Measurements from ENCODE around the gene BBS5. TPM values are rescaled to one million over a fixed set of nuclear protein-coding genes. Genes with fewer than 3 reads are reported as not detected.

Gene BBS5
- total RNA-seq, 6 experiments from 2014 or later = 1.7 to 3.5 (median 2.3) TPM

DNA sequence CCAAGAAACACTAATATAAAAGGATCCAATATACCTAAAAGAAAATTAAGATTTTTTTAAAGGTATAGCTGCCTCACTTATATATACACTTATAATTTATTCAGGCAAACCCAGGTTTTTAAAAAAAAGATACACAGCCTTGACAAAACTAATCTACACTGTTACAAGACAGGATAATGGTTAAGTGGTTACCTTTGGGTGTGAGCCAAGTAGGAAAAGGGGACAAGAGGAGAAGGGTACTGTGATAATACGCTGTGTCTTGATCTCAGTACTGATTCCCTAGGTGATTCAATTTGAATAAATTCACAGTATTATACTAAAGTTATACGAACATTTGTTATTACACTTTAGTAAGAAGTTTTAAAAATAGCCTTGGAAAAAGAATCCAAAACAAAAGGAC lies 60.9 kb downstream of the BBS5 start:
- WGBS (ENCODE audit: insufficient coverage, low coverage, low lambda C conversion rate, missing lambda C conversion rate) = 97% methylated on average over 2 of the region's 2 CpGs
- Histone ChIP-seq H3K4me1 (no peaks in the 10 kb centered on the region), H3K27me3 (no peaks in the 10 kb centered on the region), H3K9me3 (no peaks in the 10 kb centered on the region), H3K4me3 (no peak overlapping the region), H3K27ac (no peak overlapping the region), H3K36me3 (peaks cover 0 to 17% (median 0%) of the 10 kb centered on the region in 4 donors)
- intact Hi-C loops (cut with DNase I) = no loop called here
- DNase-seq (no peak), ATAC-seq (no peak)
- TF ChIP-seq, protein P1, sequence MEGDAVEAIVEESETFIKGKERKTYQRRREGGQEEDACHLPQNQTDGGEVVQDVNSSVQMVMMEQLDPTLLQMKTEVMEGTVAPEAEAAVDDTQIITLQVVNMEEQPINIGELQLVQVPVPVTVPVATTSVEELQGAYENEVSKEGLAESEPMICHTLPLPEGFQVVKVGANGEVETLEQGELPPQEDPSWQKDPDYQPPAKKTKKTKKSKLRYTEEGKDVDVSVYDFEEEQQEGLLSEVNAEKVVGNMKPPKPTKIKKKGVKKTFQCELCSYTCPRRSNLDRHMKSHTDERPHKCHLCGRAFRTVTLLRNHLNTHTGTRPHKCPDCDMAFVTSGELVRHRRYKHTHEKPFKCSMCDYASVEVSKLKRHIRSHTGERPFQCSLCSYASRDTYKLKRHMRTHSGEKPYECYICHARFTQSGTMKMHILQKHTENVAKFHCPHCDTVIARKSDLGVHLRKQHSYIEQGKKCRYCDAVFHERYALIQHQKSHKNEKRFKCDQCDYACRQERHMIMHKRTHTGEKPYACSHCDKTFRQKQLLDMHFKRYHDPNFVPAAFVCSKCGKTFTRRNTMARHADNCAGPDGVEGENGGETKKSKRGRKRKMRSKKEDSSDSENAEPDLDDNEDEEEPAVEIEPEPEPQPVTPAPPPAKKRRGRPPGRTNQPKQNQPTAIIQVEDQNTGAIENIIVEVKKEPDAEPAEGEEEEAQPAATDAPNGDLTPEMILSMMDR (IDR thresholded peaks at IDR 0.05) = no peak
- TF ChIP-seq POLR2A (IDR thresholded peaks at IDR 0.05) = no peak

DNA sequence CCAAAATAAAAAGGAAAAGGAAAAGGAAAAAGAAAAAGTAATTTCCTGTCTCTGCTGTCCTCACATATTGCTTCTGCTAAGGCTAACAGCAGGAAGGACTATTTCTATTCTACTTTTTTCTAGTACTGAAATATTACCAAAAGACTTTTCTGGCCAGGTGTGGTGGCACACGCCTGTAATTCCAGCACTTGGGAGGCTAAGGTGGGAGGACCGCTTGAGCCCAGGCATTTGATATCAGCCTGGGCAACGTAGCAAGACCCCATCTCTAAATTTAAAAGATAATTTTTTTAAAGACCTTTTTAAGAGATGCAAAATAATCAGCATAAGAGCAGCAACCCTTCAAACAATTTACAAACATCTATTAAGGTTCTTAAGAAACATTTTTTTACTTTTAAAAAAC lies 63.1 kb downstream of the BBS5 start:
- intact Hi-C loops (cut with DNase I) = no loop called here
- ATAC-seq (no peak), DNase-seq (no peak)
- Histone ChIP-seq H3K4me1 (no peaks in the 10 kb centered on the region), H3K36me3 (peaks cover 0 to 12% (median 0%) of the 10 kb centered on the region in 4 donors), H3K27ac (no peak overlapping the region), H3K9me3 (no peaks in the 10 kb centered on the region), H3K4me3 (no peak overlapping the region), H3K27me3 (no peaks in the 10 kb centered on the region)
- 73% methylated on average over 3 of the region's 3 CpGs for WGBS (ENCODE audit: insufficient coverage, low coverage, low lambda C conversion rate, missing lambda C conversion rate)
- TF ChIP-seq, protein P1 (IDR thresholded peaks at IDR 0.05) = no peak
- TF ChIP-seq POLR2A (IDR thresholded peaks at IDR 0.05) = no peak

DNA sequence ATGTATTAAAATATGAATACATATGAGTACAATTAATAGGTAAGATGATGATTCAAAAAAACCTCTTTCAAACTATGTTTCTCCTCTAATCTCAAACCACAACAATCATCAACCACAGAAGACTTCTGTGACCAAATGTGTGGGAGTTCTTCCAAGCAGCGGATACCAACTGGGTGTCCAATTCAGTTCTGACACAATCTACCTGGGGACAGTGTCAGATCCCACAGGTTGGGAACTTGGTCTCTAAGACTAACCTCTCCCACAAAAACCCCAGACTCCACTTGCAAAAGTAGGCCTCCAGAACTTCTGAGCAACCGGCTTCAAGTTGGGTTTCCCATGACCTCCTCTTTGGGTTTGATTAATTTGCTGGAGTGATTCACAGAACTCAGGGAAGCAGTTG lies 67.5 kb downstream of the BBS5 start:
- peaks cover 0 to 5% (median 0%) of the 10 kb centered on the region in 4 donors for H3K36me3 ChIP-seq
- intact Hi-C loops (cut with DNase I) = no loop called here
- H3K4me3 ChIP-seq = no peak overlapping the region
- no peak overlapping the region for H3K27ac ChIP-seq
- WGBS (ENCODE audit: insufficient coverage, low coverage, low lambda C conversion rate, missing lambda C conversion rate) = no CpG with 5 or more reads among the region's 2 CpGs
- no peaks in the 10 kb centered on the region for H3K9me3 ChIP-seq
- no peaks in the 10 kb centered on the region for H3K27me3 ChIP-seq
- no peak for ATAC-seq
- no peak for TF ChIP-seq POLR2A (IDR thresholded peaks at IDR 0.05)
- TF ChIP-seq, protein P1 (IDR thresholded peaks at IDR 0.05) = no peak
- no peak for DNase-seq
- no peaks in the 10 kb centered on the region for H3K4me1 ChIP-seq

Other genes starting within 250 kb of the BBS5 start
- 1 to 10 TPM in 3 of 6 experiments, under 1 TPM in 3; 0.51 to 4.4 (median 1.0) TPM for gene LRP2, start 117.0 kb upstream of the BBS5 start, total RNA-seq
- 1 to 10 TPM in 1 of 6 experiments, under 1 TPM in 5; 0.22 to 3.7 (median 0.30) TPM for gene KLHL41, start 30.2 kb downstream of the BBS5 start, total RNA-seq
- 10 to 100 TPM; 11.6 to 21.1 (median 13.4) TPM for gene FASTKD1, start 94.4 kb downstream of the BBS5 start, total RNA-seq
- 10 to 100 TPM; 15.1 to 27.7 (median 23.8) TPM for gene PPIG, start 104.9 kb downstream of the BBS5 start, total RNA-seq
- under 1 TPM in 1 of 6 experiments, not detected in 5; 0.86 TPM for gene CFAP210, start 214.9 kb downstream of the BBS5 start, total RNA-seq
- 1 to 10 TPM; 1.8 to 5.6 (median 2.8) TPM for gene PHOSPHO2, start 215.0 kb downstream of the BBS5 start, total RNA-seq